Endothelial cell (in vitro differentiated cells): ENCODE results near the gene FAM120A. TPM values are rescaled to one million over a fixed set of nuclear protein-coding genes. Genes with fewer than 3 reads are reported as not detected.

Experiments used
- DNase-seq: peaks from one replicate; pipeline ENCODE4 v3.0.0; 2021; ENCODE audit warnings: low spot score
- H3K27ac Mint-ChIP-seq: one replicate; pipeline ENCODE4 v1.8.0; 2021; ENCODE audit warnings: mixed read lengths, inconsistent platforms; ENCODE audit not compliant: unreplicated experiment
- H3K27me3 Mint-ChIP-seq: one replicate; pipeline ENCODE4 v1.8.0; 2021; ENCODE audit warnings: mild to moderate bottlenecking, moderate library complexity, mixed read lengths, inconsistent platforms; ENCODE audit not compliant: unreplicated experiment
- H3K36me3 Mint-ChIP-seq: one replicate; pipeline ENCODE4 v1.8.0; 2021; ENCODE audit warnings: mild to moderate bottlenecking, low read depth, mixed read lengths, inconsistent platforms; ENCODE audit not compliant: unreplicated experiment
- H3K4me1 Mint-ChIP-seq: one replicate; pipeline ENCODE4 v1.8.0; 2021; ENCODE audit warnings: mild to moderate bottlenecking, mixed read lengths, inconsistent platforms; ENCODE audit not compliant: unreplicated experiment
- H3K4me3 Mint-ChIP-seq: one replicate; pipeline ENCODE4 v1.8.0; 2021; ENCODE audit warnings: mild to moderate bottlenecking, mixed read lengths, inconsistent platforms; ENCODE audit not compliant: unreplicated experiment
- H3K9me3 Mint-ChIP-seq: one replicate; pipeline ENCODE4 v1.8.0; 2021; ENCODE audit warnings: mixed read lengths, inconsistent platforms; ENCODE audit not compliant: unreplicated experiment
- total RNA-seq: library from RNA; stranded (reverse); fragmentation: NEBNext Ultra II Directional; extraction: Animal tissue kit (Norgen Biotek cat#: 25700); gene quantifications from one replicate; pipeline ENCODE4 v1.2.1, GENCODE V29; 2021; ENCODE audit not compliant: unreplicated experiment
- TF ChIP-seq, protein P1 (sequence below): fragments of 200-600 bp; sonication (generic); IDR thresholded peaks from one replicate; pipeline ENCODE4 v1.5.0; 2021; ENCODE audit warnings: antibody characterized with exemption; ENCODE audit not compliant: unreplicated experiment

Gene FAM120A
- total RNA-seq, 1 donor from 2014 or later = 56.1 TPM

- Mint-ChIP-seq H3K27me3 (no peaks in the 10 kb centered on the region), H3K4me1 (peaks cover 47% of the 10 kb centered on the region), H3K27ac (no peak overlapping the region), H3K36me3 (no peaks in the 10 kb centered on the region), H3K9me3 (no peaks in the 10 kb centered on the region), H3K4me3 (no peak overlapping the region)
- TF ChIP-seq, protein P1, sequence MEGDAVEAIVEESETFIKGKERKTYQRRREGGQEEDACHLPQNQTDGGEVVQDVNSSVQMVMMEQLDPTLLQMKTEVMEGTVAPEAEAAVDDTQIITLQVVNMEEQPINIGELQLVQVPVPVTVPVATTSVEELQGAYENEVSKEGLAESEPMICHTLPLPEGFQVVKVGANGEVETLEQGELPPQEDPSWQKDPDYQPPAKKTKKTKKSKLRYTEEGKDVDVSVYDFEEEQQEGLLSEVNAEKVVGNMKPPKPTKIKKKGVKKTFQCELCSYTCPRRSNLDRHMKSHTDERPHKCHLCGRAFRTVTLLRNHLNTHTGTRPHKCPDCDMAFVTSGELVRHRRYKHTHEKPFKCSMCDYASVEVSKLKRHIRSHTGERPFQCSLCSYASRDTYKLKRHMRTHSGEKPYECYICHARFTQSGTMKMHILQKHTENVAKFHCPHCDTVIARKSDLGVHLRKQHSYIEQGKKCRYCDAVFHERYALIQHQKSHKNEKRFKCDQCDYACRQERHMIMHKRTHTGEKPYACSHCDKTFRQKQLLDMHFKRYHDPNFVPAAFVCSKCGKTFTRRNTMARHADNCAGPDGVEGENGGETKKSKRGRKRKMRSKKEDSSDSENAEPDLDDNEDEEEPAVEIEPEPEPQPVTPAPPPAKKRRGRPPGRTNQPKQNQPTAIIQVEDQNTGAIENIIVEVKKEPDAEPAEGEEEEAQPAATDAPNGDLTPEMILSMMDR = no peak
- no peak for DNase-seq
These were observed 16.0 kb downstream of the FAM120A start for GRCh38 chr9:93467462-93467861.

- DNase-seq = no peak
- Mint-ChIP-seq H3K27ac (no peak overlapping the region), H3K4me3 (no peak overlapping the region), H3K27me3 (no peaks in the 10 kb centered on the region), H3K9me3 (no peaks in the 10 kb centered on the region), H3K36me3 (no peaks in the 10 kb centered on the region), H3K4me1 (peaks cover 42% of the 10 kb centered on the region)
- TF ChIP-seq, protein P1 = no peak
These were observed 17.4 kb downstream of the FAM120A start for GRCh38 chr9:93468763-93469456.

GRCh38 chr9:93470391-93470790 lies 18.9 kb downstream of the FAM120A start:
- Mint-ChIP-seq H3K4me1 (peaks cover 33% of the 10 kb centered on the region), H3K27ac (no peak overlapping the region)

GRCh38 chr9:93471124-93471523 lies 19.6 kb downstream of the FAM120A start:
- Mint-ChIP-seq H3K4me3 (no peak overlapping the region), H3K36me3 (no peaks in the 10 kb centered on the region), H3K9me3 (no peaks in the 10 kb centered on the region), H3K4me1 (peaks cover 26% of the 10 kb centered on the region), H3K27ac (no peak overlapping the region), H3K27me3 (no peaks in the 10 kb centered on the region)
- TF ChIP-seq, protein P1 = no peak
- no peak for DNase-seq

More at GRCh38 chr9:93470391-93470790, 18.9 kb downstream of the FAM120A start:
- no peak for DNase-seq
- TF ChIP-seq, protein P1 = no peak
- Mint-ChIP-seq H3K27me3 (no peaks in the 10 kb centered on the region), H3K36me3 (no peaks in the 10 kb centered on the region), H3K4me3 (no peak overlapping the region), H3K9me3 (no peaks in the 10 kb centered on the region)

DNA sequence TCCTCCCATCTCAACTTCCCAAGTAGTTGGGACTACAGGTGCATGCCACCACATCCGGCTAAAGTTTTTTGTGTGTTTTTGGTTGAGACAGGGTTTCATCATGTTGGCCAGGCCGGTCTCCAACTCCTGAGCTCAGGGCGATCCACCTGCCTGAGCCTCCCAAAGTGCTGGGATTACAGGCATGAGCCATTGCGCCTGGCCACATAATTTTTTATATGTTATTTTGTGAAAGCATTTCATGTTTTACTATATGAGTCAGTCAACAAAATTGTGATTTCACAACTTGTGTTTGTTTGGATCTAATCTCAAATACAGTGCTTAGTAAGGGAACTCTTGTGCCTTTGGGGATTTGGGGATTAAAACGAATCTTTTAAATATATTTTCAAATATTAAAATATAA lies 21.9 kb downstream of the FAM120A start:
- H3K4me3 Mint-ChIP-seq = no peak overlapping the region
- no peak overlapping the region for H3K27ac Mint-ChIP-seq
- no peaks in the 10 kb centered on the region for H3K27me3 Mint-ChIP-seq
- H3K4me1 Mint-ChIP-seq = peaks cover 8% of the 10 kb centered on the region
- TF ChIP-seq, protein P1 = no peak
- DNase-seq = no peak
- no peaks in the 10 kb centered on the region for H3K9me3 Mint-ChIP-seq
- no peaks in the 10 kb centered on the region for H3K36me3 Mint-ChIP-seq
